Esophagus squamous epithelium (tissue), 5 donors: ENCODE results near the gene SYCE3. TPM values are rescaled to one million over a fixed set of nuclear protein-coding genes. Genes with fewer than 3 reads are reported as not detected.

Source experiments
- DNase-seq: peaks from one replicate; lab custom pipeline; 2025; lab: John Stamatoyannopoulos, UW
- H3K27ac ChIP-seq, 4 donors: fragments of 200-600 bp; sonication (generic); one replicate each; pipeline ENCODE4 v1.5.1; 2016 to 2019; ENCODE audit warnings: mild to moderate bottlenecking in 1 of 4
- H3K27me3 ChIP-seq, 4 donors: fragments of 200-600 bp; sonication (generic); 1 replicate in 3 of 4; 2 replicates in 1 of 4; pipeline versions ENCODE4 v1.5.1 to v1.6.0; 2017 to 2021; ENCODE audit warnings: antibody characterized with exemption in 1 of 4
- H3K36me3 ChIP-seq, 3 donors: fragments of 200-600 bp; sonication (generic); one replicate each; pipeline ENCODE4 v1.5.1; 2016 to 2019
- H3K4me1 ChIP-seq, 3 donors: fragments of 200-600 bp; sonication (generic); one replicate each; pipeline ENCODE4 v1.5.1; 2017 to 2019
- H3K4me3 ChIP-seq, 4 donors: fragments of 200-600 bp; sonication (generic); 1 replicate in 3 of 4; 2 replicates in 1 of 4; pipeline ENCODE4 v1.5.1; 2016 to 2019; ENCODE audit warnings: mild to moderate bottlenecking in 2 of 4, moderate library complexity in 1 of 4
- H3K9me3 ChIP-seq, 3 donors: fragments of 200-600 bp; sonication (generic); one replicate each; pipeline ENCODE4 v1.5.1; 2016 to 2019
- POLR2A ChIP-seq, 4 donors: fragments of 450-650 bp; IDR thresholded peaks; one replicate each; pipeline ENCODE4 v1.6.1; 2017; ENCODE audit warnings: antibody characterized with exemption in 4 of 4, mild to moderate bottlenecking in 4 of 4, moderate library complexity in 3 of 4
- WGBS, 2 donors: methylation state at CpG; one replicate each; pipeline ENCODE4 v1.1.5; 2018; 5-methylcytosine and 5-hydroxymethylcytosine counted together
- intact Hi-C: fragments of 100-400 bp; cut with DNase I; formaldehyde crosslinking; loops from one replicate; pipeline ENCODE4 v1.15.0; 2022
- total RNA-seq, 4 donors: library from RNA; depleted of rRNA; stranded (reverse); fragments of >200 nt; gene quantifications; one replicate each; pipeline ENCODE4 v1.1.0, GENCODE V29; 2016
- TF ChIP-seq, protein P1 (sequence below), 6 experiments: fragments of 450-650 bp in 4 of 6; fragments of 200-600 bp in 2 of 6; sonication (generic) in 2 of 6; IDR thresholded peaks; one replicate each; pipeline ENCODE4 v1.5.1; 2016 to 2019; ENCODE audit warnings: antibody characterized with exemption in 6 of 6, mild to moderate bottlenecking in 4 of 6, moderate library complexity in 4 of 6
- donor health status: DM: yes; HTN: yes; CAD: no.

The SYCE3 gene
- total RNA-seq, 4 donors from 2014 or later: 1.8 TPM; not detected in 3

GRCh38 chr22:50529416-50529896 lies 33.3 kb downstream of the SYCE3 start:
- H3K9me3 ChIP-seq: no peaks in the 10 kb centered on the region
- intact Hi-C loops: loop anchor here (10.0 kb wide), 1 partner anchor 85 kb away; no protein-coding TSS in a partner anchor
- no peaks in the 10 kb centered on the region for H3K36me3 ChIP-seq
- H3K27ac ChIP-seq: peak overlapping the region; percentile 96 to 100 (median 98)
- H3K4me1 ChIP-seq: peaks cover 36 to 96% (median 49%) of the 10 kb centered on the region in 3 donors
- peaks cover 0 to 35% (median 0%) of the 10 kb centered on the region in 4 donors for H3K27me3 ChIP-seq
- DNase-seq: no peak
- peak overlapping the region; percentile 54 to 87 (median 64) for H3K4me3 ChIP-seq
- TF ChIP-seq, protein P1, sequence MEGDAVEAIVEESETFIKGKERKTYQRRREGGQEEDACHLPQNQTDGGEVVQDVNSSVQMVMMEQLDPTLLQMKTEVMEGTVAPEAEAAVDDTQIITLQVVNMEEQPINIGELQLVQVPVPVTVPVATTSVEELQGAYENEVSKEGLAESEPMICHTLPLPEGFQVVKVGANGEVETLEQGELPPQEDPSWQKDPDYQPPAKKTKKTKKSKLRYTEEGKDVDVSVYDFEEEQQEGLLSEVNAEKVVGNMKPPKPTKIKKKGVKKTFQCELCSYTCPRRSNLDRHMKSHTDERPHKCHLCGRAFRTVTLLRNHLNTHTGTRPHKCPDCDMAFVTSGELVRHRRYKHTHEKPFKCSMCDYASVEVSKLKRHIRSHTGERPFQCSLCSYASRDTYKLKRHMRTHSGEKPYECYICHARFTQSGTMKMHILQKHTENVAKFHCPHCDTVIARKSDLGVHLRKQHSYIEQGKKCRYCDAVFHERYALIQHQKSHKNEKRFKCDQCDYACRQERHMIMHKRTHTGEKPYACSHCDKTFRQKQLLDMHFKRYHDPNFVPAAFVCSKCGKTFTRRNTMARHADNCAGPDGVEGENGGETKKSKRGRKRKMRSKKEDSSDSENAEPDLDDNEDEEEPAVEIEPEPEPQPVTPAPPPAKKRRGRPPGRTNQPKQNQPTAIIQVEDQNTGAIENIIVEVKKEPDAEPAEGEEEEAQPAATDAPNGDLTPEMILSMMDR (IDR thresholded peaks at IDR 0.05): no peak
- TF ChIP-seq POLR2A (IDR thresholded peaks at IDR 0.05): no peak
- 16% methylated on average over 5 of the region's 50 CpGs; no CpG with 5 or more reads in 1 of the 2 donors for WGBS, 2 donors

- WGBS, 2 donors: 40 to 79% methylated on average over 2 of the region's 15 CpGs
- no peak for DNase-seq
- H3K27ac ChIP-seq: peak overlapping the region; percentile 96 to 100 (median 98)
- H3K36me3 ChIP-seq: peaks cover 0 to 4% (median 2%) of the 10 kb centered on the region in 3 donors
- H3K4me1 ChIP-seq: peaks cover 42 to 96% (median 56%) of the 10 kb centered on the region in 3 donors
- peak overlapping the region; percentile 54 to 87 (median 64) for H3K4me3 ChIP-seq
- no peak for TF ChIP-seq POLR2A (IDR thresholded peaks at IDR 0.05)
- TF ChIP-seq, protein P1 (IDR thresholded peaks at IDR 0.05): no peak
- intact Hi-C loops: loop anchor here (10.0 kb wide), 1 partner anchor 86 kb away; no protein-coding TSS in a partner anchor
- H3K9me3 ChIP-seq: no peaks in the 10 kb centered on the region
- peaks cover 0 to 31% (median 0%) of the 10 kb centered on the region in 4 donors for H3K27me3 ChIP-seq
Observed at GRCh38 chr22:50528682-50529415, 33.9 kb downstream of the SYCE3 start.

DNA sequence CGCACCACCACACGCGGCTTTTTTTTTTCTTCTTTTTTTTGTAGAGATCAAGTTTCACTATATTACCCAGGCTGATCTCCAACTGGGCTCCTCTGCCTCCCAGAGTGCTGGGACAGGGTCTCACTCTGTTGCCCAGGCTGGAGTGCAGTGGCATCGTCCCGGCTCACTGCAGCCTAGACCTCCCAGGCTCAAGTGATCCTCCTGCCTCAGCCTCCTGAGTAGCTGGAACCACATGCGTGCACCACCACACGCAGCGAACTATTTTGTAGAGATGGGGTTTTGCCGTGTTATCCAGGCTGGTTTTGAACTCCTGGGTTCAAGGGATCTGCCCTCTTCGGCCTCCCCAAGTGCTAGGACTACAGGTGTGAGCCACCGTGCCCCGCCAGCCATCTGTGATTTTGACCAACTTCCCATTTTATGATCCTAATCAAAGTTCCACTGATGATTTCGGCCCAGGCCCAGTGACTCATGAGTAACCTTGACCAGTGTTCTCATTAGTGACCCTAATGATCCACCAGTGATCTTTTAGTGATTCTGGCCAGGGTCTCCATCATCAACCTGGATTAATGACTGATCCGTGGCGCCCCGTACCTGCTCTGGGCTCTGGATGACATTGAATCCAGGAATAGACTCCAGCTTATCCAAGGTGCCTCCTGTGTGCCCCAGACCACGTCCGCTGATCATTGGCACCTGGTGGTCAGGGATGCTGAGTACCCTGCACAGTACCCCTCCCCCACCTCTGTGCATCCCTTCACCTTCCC lies 34.6 kb downstream of the SYCE3 start:
- WGBS, 2 donors: 89% methylated on average over 15 to 18 of the region's 18 CpGs
- H3K27ac ChIP-seq: peak overlapping the region; percentile 96 to 100 (median 98)

GRCh38 chr22:50526834-50527801 lies 35.6 kb downstream of the SYCE3 start:
- peaks cover 0 to 26% (median 0%) of the 10 kb centered on the region in 4 donors for H3K27me3 ChIP-seq
- intact Hi-C loops: loop anchor here (10.0 kb wide), 1 partner anchor 88 kb away; no protein-coding TSS in a partner anchor
- H3K9me3 ChIP-seq: no peaks in the 10 kb centered on the region
- H3K27ac ChIP-seq: peak overlapping the region; percentile 90 to 99 (median 95)
- TF ChIP-seq, protein P1 (IDR thresholded peaks at IDR 0.05): no peak
- TF ChIP-seq POLR2A (IDR thresholded peaks at IDR 0.05): peak in 1 of 4 donors; percentile 56
- H3K4me1 ChIP-seq: peaks cover 42 to 88% (median 51%) of the 10 kb centered on the region in 3 donors
- 31 to 45% methylated on average over 15 to 22 of the region's 29 CpGs for WGBS, 2 donors
- DNase-seq: no peak
- H3K4me3 ChIP-seq: peak overlapping the region; percentile 55 to 84 (median 67)
- H3K36me3 ChIP-seq: peaks cover 16 to 20% (median 19%) of the 10 kb centered on the region in 3 donors

More for the DNA sequence above, 34.6 kb downstream of the SYCE3 start:
- Histone ChIP-seq H3K4me3 (peak overlapping the region in 2 of 4 donors; percentile 66 to 87), H3K9me3 (no peaks in the 10 kb centered on the region), H3K36me3 (peaks cover 6 to 11% (median 10%) of the 10 kb centered on the region in 3 donors), H3K4me1 (peaks cover 46 to 96% (median 57%) of the 10 kb centered on the region in 3 donors), H3K27me3 (peaks cover 0 to 31% (median 0%) of the 10 kb centered on the region in 4 donors)
- intact Hi-C loops: loop anchor here (10.0 kb wide), 1 partner anchor 87 kb away; no protein-coding TSS in a partner anchor
- TF ChIP-seq, protein P1 (IDR thresholded peaks at IDR 0.05): no peak
- TF ChIP-seq POLR2A (IDR thresholded peaks at IDR 0.05): no peak
- DNase-seq: no peak
